H1 (cell line): Measurements from ENCODE around the gene SLC2A1. TPM values are rescaled to one million over a fixed set of nuclear protein-coding genes. Genes with fewer than 3 reads are reported as not detected.

Experiments
- CTCF ChIA-PET: fragments of 300-600 bp; sonication (Branson Sonifier 250); formaldehyde crosslinking; loops from one replicate; lab custom pipeline; 2021; ENCODE audit not compliant: partially characterized antibody; lab: Charles Lee
- POLR2A ChIA-PET: fragments of 300-600 bp; sonication (Branson Sonifier 250); formaldehyde crosslinking; loops from one replicate; lab custom pipeline; 2021; ENCODE audit warnings: inconsistent platforms; ENCODE audit not compliant: partially characterized antibody; lab: Charles Lee
- DNase-seq, 2 experiments: peaks; one replicate each; pipeline versions ENCODE4 v3.0.0 to v3.0.0-alpha.2; 2010 to 2022; ENCODE audit warnings: low spot score in 2 of 2, low read depth in 1 of 2, mixed read lengths in 1 of 2
- FAIRE-seq: peaks from 2 replicates; lab custom pipeline; 2011; peaks lifted over from hg19 to GRCh38; lab: Jason Lieb, UNC
- H2AFZ ChIP-seq: 2 replicates; pipeline ENCODE4 v1.8.1; 2012; ENCODE audit warnings: low read length, inconsistent platforms
- H2AK5ac ChIP-seq: 2 replicates; pipeline ENCODE4 v1.6.1; 2013; ENCODE audit warnings: low read depth, low read length
- H2BK120ac ChIP-seq: replicated peaks from 2 replicates; pipeline ENCODE3; 2013; ENCODE audit warnings: low read depth, low read length, inconsistent platforms
- H2BK12ac ChIP-seq: 2 replicates; pipeline ENCODE4 v1.6.1; 2013; ENCODE audit warnings: low read depth, low read length
- H2BK15ac ChIP-seq: 2 replicates; pipeline ENCODE4 v1.6.1; 2013; ENCODE audit warnings: low read length
- H2BK20ac ChIP-seq: 2 replicates; pipeline ENCODE4 v1.6.1; 2013; ENCODE audit warnings: low read length
- H2BK5ac ChIP-seq: 2 replicates; pipeline ENCODE4 v1.6.1; 2013; ENCODE audit warnings: low read depth, low read length
- H3K14ac ChIP-seq: 2 replicates; pipeline ENCODE4 v1.6.1; 2013; ENCODE audit warnings: inconsistent platforms; ENCODE audit not compliant: insufficient read length
- H3K18ac ChIP-seq: 2 replicates; pipeline ENCODE4 v1.6.1; 2013; ENCODE audit warnings: low read length; ENCODE audit errors: extremely low read depth
- H3K23ac ChIP-seq: 2 replicates; pipeline ENCODE4 v1.6.1; 2013; ENCODE audit warnings: inconsistent platforms; ENCODE audit not compliant: insufficient read length
- H3K23me2 ChIP-seq: 2 replicates; pipeline ENCODE4 v1.6.1; 2013; ENCODE audit warnings: low read depth, low read length
- H3K27ac ChIP-seq: 2 replicates; pipeline ENCODE4 v1.6.1; 2011; ENCODE audit warnings: low read depth, low read length, inconsistent platforms
- H3K27me3 ChIP-seq, 4 experiments: replicated peaks in 1 of 4; 1 replicate in 1 of 4; 2 replicates in 3 of 4; pipeline versions ENCODE4 v1.6.1 to v1.8.1; 2011 to 2013; ENCODE audit warnings: low read length in 3 of 4, mild to moderate bottlenecking in 3 of 4, inconsistent platforms in 2 of 4, mixed read lengths in 2 of 4, moderate library complexity in 1 of 4; ENCODE audit not compliant: control insufficient read depth in 3 of 4, insufficient read depth in 3 of 4; ENCODE audit errors: extremely low read depth in 1 of 4
- H3K36me3 ChIP-seq, 4 experiments: 2 replicates each; pipeline versions ENCODE4 v1.6.1 to v1.8.1; 2011 to 2013; ENCODE audit warnings: mild to moderate bottlenecking in 4 of 4, low read length in 3 of 4, moderate library complexity in 2 of 4, control low read depth in 1 of 4, inconsistent platforms in 1 of 4; ENCODE audit not compliant: insufficient read depth in 4 of 4, control insufficient read depth in 2 of 4
- H3K4ac ChIP-seq: replicated peaks from 2 replicates; pipeline ENCODE3; 2013; ENCODE audit warnings: low read length, low read depth, mixed read lengths, inconsistent platforms; ENCODE audit not compliant: insufficient read length
- H3K4me1 ChIP-seq, 4 experiments: replicated peaks in 1 of 4; 1 replicate in 1 of 4; 2 replicates in 3 of 4; pipeline versions ENCODE4 v1.6.1 to v1.8.1; 2011 to 2013; ENCODE audit warnings: low read length in 3 of 4, inconsistent platforms in 2 of 4, mixed read lengths in 1 of 4; ENCODE audit not compliant: insufficient read depth in 4 of 4, control insufficient read depth in 3 of 4
- H3K4me2 ChIP-seq, 2 experiments: 2 replicates each; pipeline versions ENCODE4 v1.6.1 to v1.8.1; 2011 to 2013; ENCODE audit warnings: low read depth in 2 of 2, low read length in 2 of 2, control low read depth in 1 of 2, inconsistent platforms in 1 of 2, mild to moderate bottlenecking in 1 of 2; ENCODE audit not compliant: insufficient read depth in 1 of 2
- H3K4me3 ChIP-seq, 4 experiments: fragments of 200-600, 300-600 bp in 1 of 4; sonication (generic), shearing (Covaris generic), sonication (Bioruptor Twin) in 1 of 4; 2 replicates each; pipeline versions ENCODE4 v1.5.1 to v1.8.1; 2011 to 2016; ENCODE audit warnings: low read length in 4 of 4, low read depth in 3 of 4, control low read depth in 2 of 4, inconsistent platforms in 2 of 4, mild to moderate bottlenecking in 2 of 4, mixed read lengths in 1 of 4, moderate library complexity in 1 of 4; ENCODE audit not compliant: insufficient read depth in 2 of 4; ENCODE audit errors: extremely low read depth in 1 of 4
- H3K56ac ChIP-seq: replicated peaks from 2 replicates; pipeline ENCODE3; 2013; ENCODE audit warnings: low read depth, mild to moderate bottlenecking, mixed read lengths, low read length, inconsistent platforms; ENCODE audit not compliant: insufficient read length
- H3K79me1 ChIP-seq: 2 replicates; pipeline ENCODE4 v1.6.1; 2013; ENCODE audit warnings: low read depth, low read length, control low read depth
- H3K79me2 ChIP-seq, 2 experiments: 2 replicates each; pipeline versions ENCODE4 v1.6.1 to v1.8.1; 2012 to 2013; ENCODE audit warnings: low read length in 2 of 2, mild to moderate bottlenecking in 2 of 2, inconsistent platforms in 1 of 2; ENCODE audit not compliant: insufficient read depth in 2 of 2, control insufficient read depth in 1 of 2
- H3K9ac ChIP-seq, 4 experiments: replicated peaks in 1 of 4; 1 replicate in 1 of 4; 2 replicates in 3 of 4; pipeline versions ENCODE4 v1.6.1 to v1.8.1; 2011 to 2013; ENCODE audit warnings: low read depth in 3 of 4, low read length in 3 of 4, control low read depth in 2 of 4, mild to moderate bottlenecking in 2 of 4, moderate library complexity in 2 of 4, inconsistent platforms in 1 of 4; ENCODE audit errors: extremely low read depth in 1 of 4
- H3K9me3 ChIP-seq, 2 experiments: 2 replicates each; pipeline versions ENCODE4 v1.6.1 to v1.8.1; 2012 to 2013; ENCODE audit warnings: mild to moderate bottlenecking in 2 of 2, moderate library complexity in 2 of 2, control low read depth in 1 of 2, inconsistent platforms in 1 of 2, low read depth in 1 of 2, low read length in 1 of 2, mixed read lengths in 1 of 2; ENCODE audit not compliant: insufficient read depth in 2 of 2
- H4K20me1 ChIP-seq, 2 experiments: replicated peaks in 1 of 2; 2 replicates each; pipeline versions ENCODE3 to v1.8.1; 2011 to 2013; ENCODE audit warnings: inconsistent platforms in 2 of 2, low read length in 2 of 2, mild to moderate bottlenecking in 1 of 2; ENCODE audit not compliant: insufficient read depth in 2 of 2, control insufficient read depth in 1 of 2
- H4K5ac ChIP-seq: 2 replicates; pipeline ENCODE4 v1.6.1; 2013; ENCODE audit warnings: low read length, low read depth, mixed read lengths, inconsistent platforms; ENCODE audit not compliant: insufficient read length
- H4K8ac ChIP-seq: 2 replicates; pipeline ENCODE4 v1.8.0; 2013; ENCODE audit warnings: mild to moderate bottlenecking, moderate library complexity, low read length, inconsistent platforms; ENCODE audit not compliant: insufficient read depth; ENCODE audit errors: extremely low read depth
- H4K91ac ChIP-seq: replicated peaks from 2 replicates; pipeline ENCODE3; 2013; ENCODE audit warnings: low read length, mixed read lengths, inconsistent platforms; ENCODE audit not compliant: insufficient read length
- ASH2L ChIP-seq: fragments of 200-600, 300-600 bp; sonication (generic); IDR thresholded peaks from one replicate; pipeline ENCODE4 v1.7.1; 2017; ENCODE audit warnings: low read length
- ATF3 ChIP-seq: IDR thresholded peaks from 2 replicates; pipeline ENCODE4 v1.6.1; 2011; ENCODE audit warnings: low read depth, mild to moderate bottlenecking, low read length; ENCODE audit not compliant: insufficient read depth
- CEBPB ChIP-seq: IDR thresholded peaks from 2 replicates; pipeline ENCODE4 v1.6.1; 2012; ENCODE audit warnings: low read depth, low read length
- CREB1 ChIP-seq: IDR thresholded peaks from 2 replicates; pipeline ENCODE4 v1.6.1; 2012; ENCODE audit warnings: inconsistent platforms
- E2F6 ChIP-seq: IDR thresholded peaks from 2 replicates; pipeline ENCODE4 v1.6.1; 2012; ENCODE audit warnings: inconsistent platforms
- FOSL1 ChIP-seq: IDR thresholded peaks from 2 replicates; pipeline ENCODE4 v1.6.1; 2011; ENCODE audit warnings: mild to moderate bottlenecking, low read depth, low read length, moderate library complexity; ENCODE audit not compliant: insufficient read depth
- JUND ChIP-seq: IDR thresholded peaks from 2 replicates; pipeline ENCODE4 v1.6.1; 2011; ENCODE audit warnings: mild to moderate bottlenecking, improper control_type of control experiment, low read length
- KDM5A ChIP-seq: fragments of 200-600 bp; IDR thresholded peaks from 2 replicates; pipeline ENCODE4 v1.7.1; 2012; ENCODE audit warnings: mild to moderate bottlenecking, low read length, inconsistent platforms, mixed read lengths
- SAP30 ChIP-seq: fragments of 300-600 bp; sonication (generic); IDR thresholded peaks from 2 replicates; pipeline ENCODE4 v1.7.1; 2012; ENCODE audit warnings: low read length, moderate library complexity, mild to moderate bottlenecking, inconsistent platforms; ENCODE audit not compliant: insufficient read depth, insufficient replicate concordance
- TAF7 ChIP-seq: optimal IDR thresholded peaks from 2 replicates; pipeline ENCODE3; 2011; ENCODE audit warnings: low read depth, mild to moderate bottlenecking, inconsistent platforms, low read length, moderate library complexity, borderline replicate concordance
- YY1 ChIP-seq: IDR thresholded peaks from 2 replicates; pipeline ENCODE4 v1.6.1; 2011; ENCODE audit warnings: low read depth, mild to moderate bottlenecking, low read length
- WGBS, 2 experiments: shearing (Covaris generic) in 1 of 2; methylation state at CpG; one replicate each; pipeline versions ENCODE4 v1.1.6 to v1.1.7; 2013 to 2015; ENCODE audit warnings: low lambda C conversion rate in 2 of 2, mixed read lengths in 2 of 2, inconsistent platforms in 1 of 2, low coverage in 1 of 2, missing lambda C conversion rate in 1 of 2; ENCODE audit not compliant: insufficient replicate concordance in 2 of 2, insufficient coverage in 1 of 2, insufficient read length in 1 of 2; ENCODE audit errors: extremely low coverage in 1 of 2, missing lambda C conversion rate in 1 of 2; 5-methylcytosine and 5-hydroxymethylcytosine counted together
- polyA plus RNA-seq, 7 experiments: library from polyadenylated mRNA; depleted of rRNA in 3 of 7; stranded (reverse) in 5 of 7; unstranded in 2 of 7; fragments of >200 nt in 5 of 7; fragments of 200-250 nt in 2 of 7; gene quantifications; 1 replicate in 5 of 7; 2 replicates in 1 of 7; 4 replicates in 1 of 7; pipeline versions ENCODE4 v1.2.1 to v1.2.3, GENCODE V29; 2011 to 2013; ENCODE audit warnings: missing spikeins in 2 of 7, mixed read lengths in 2 of 7
- total RNA-seq: library from RNA; stranded (reverse); fragmentation: NEBNext Ultra II Directional; extraction: Animal tissue kit (Norgen Biotek cat#: 25700); gene quantifications from 2 replicates; pipeline ENCODE4 v1.2.1, GENCODE V29; 2021

The SLC2A1 gene
- total and polyA plus RNA-seq, 2 of the 8 experiments (the other 6 are each of a cell fraction or from before 2014, with no cell fraction given): 230 to 308 TPM

GRCh38 chr1:42978317-42979035, 19.8 kb upstream of the SLC2A1 start:
- Histone ChIP-seq H3K4me3 (no peak overlapping the region), H2BK5ac (peak overlapping the region; percentile 94; the same call in 1 of the 2 replicates), H3K23ac (no peak overlapping the region), H3K4ac (no peak overlapping the region), H2AK5ac (peak overlapping the region; percentile 78; the same call in 1 of the 2 replicates), H3K4me1 (peaks cover 6 to 16% (median 12%) of the 10 kb centered on the region in 4 experiments), H3K56ac (no peak overlapping the region), H3K4me2 (peak overlapping the region in 1 of 2 experiments; percentile 22; a peak in 1 of 4 replicates), H3K18ac (peak overlapping the region; percentile 15; the same call in 1 of the 2 replicates), H4K91ac (peak overlapping the region; percentile 4), H3K23me2 (no peaks in the 10 kb centered on the region), H3K27ac (no peak overlapping the region), H4K5ac (no peak overlapping the region), H4K20me1 (no peaks in the 10 kb centered on the region), H3K79me1 (peaks cover 3% of the 10 kb centered on the region), H3K9ac (no peak overlapping the region; a peak in 1 of 7 replicates), H3K14ac (no peak overlapping the region), H3K9me3 (no peaks in the 10 kb centered on the region), H2BK120ac (no peak overlapping the region), H3K27me3 (no peaks in the 10 kb centered on the region), H2BK15ac (no peak overlapping the region), H3K79me2 (no peaks in the 10 kb centered on the region), H2AFZ (no peak overlapping the region), H4K8ac (no peak overlapping the region), H3K36me3 (peaks cover 0 to 14% (median 4%) of the 10 kb centered on the region in 4 experiments; a peak in 5 of 8 replicates), H2BK20ac (peak overlapping the region; percentile 7; the same call in 1 of the 2 replicates), H2BK12ac (peak overlapping the region; percentile 2; the same call in 1 of the 2 replicates)
- DNase-seq: peak in 1 of 2 experiments; percentile 54
- WGBS, 2 experiments: 47% methylated on average over 14 of the region's 14 CpGs; no CpG with 5 or more reads in 1 of the 2 experiments
- no peak for FAIRE-seq
- ChIA-PET CTCF (interaction anchor here (0.6 to 2.1 kb wide), 5 partner anchors 13 to 97 kb away, joined by 3 to 6 read pairs (median 4); no protein-coding TSS in a partner anchor), POLR2A (interaction anchor here (0.9 to 17.0 kb wide), 7 partner anchors 16 to 198 kb away, joined by 3 to 95 read pairs (median 5); partner anchors contain the start of gene SLC2A1)
- TF ChIP-seq YY1: no peak
- no peak for TF ChIP-seq ATF3
- no peak for TF ChIP-seq CEBPB
- TF ChIP-seq CREB1: no peak
- no peak for TF ChIP-seq KDM5A
- no peak for TF ChIP-seq JUND
- TF ChIP-seq E2F6: no peak
- TF ChIP-seq SAP30: no peak
- TF ChIP-seq TAF7: no peak
- no peak for TF ChIP-seq ASH2L
- TF ChIP-seq FOSL1: no peak
